Kidney (tissue), 14 donors: Measurements from ENCODE around the gene KANK2. TPM values are rescaled to one million over a fixed set of nuclear protein-coding genes. Genes with fewer than 3 reads are reported as not detected.

Source experiments
- DNase-seq, 5 donors: peaks; one replicate each; pipeline ENCODE4 v3.0.0-alpha.2; 2013 to 2020
- FAIRE-seq: peaks from 2 replicates; lab custom pipeline; 2012; peaks lifted over from hg19 to GRCh38; lab: Jason Lieb, UNC
- H3K27ac ChIP-seq, 2 donors: one replicate each; pipeline ENCODE4 v1.7.0; 2013; ENCODE audit warnings: low read depth in 2 of 2, low read length in 2 of 2, inconsistent platforms in 1 of 2
- H3K27me3 ChIP-seq: one replicate; pipeline ENCODE4 v1.7.1; 2013; ENCODE audit warnings: low read length, inconsistent platforms; ENCODE audit not compliant: control insufficient read depth, insufficient read depth
- H3K36me3 ChIP-seq, 3 donors: one replicate each; pipeline versions ENCODE4 v1.7.0 to v1.7.1; 2013; ENCODE audit warnings: low read length in 3 of 3, control low read depth in 1 of 3, inconsistent platforms in 1 of 3; ENCODE audit not compliant: insufficient read depth in 3 of 3, control insufficient read depth in 2 of 3
- H3K4me1 ChIP-seq, 3 donors: one replicate each; pipeline versions ENCODE4 v1.7.0 to v1.7.1; 2013; ENCODE audit warnings: low read length in 3 of 3, inconsistent platforms in 1 of 3, low read depth in 1 of 3; ENCODE audit not compliant: control insufficient read depth in 2 of 3, insufficient read depth in 2 of 3
- H3K4me3 ChIP-seq, 3 donors: one replicate each; pipeline versions ENCODE4 v1.7.0 to v1.8.1; 2013; ENCODE audit warnings: low read length in 3 of 3, control low read depth in 1 of 3, inconsistent platforms in 1 of 3
- H3K9ac ChIP-seq, 3 donors: one replicate each; pipeline versions ENCODE4 v1.7.0 to v1.7.1; 2013; ENCODE audit warnings: low read length in 3 of 3, control low read depth in 1 of 3, inconsistent platforms in 1 of 3
- H3K9me3 ChIP-seq, 3 donors: one replicate each; pipeline versions ENCODE4 v1.7.0 to v1.7.1; 2013; ENCODE audit warnings: low read length in 3 of 3, control low read depth in 1 of 3, inconsistent platforms in 1 of 3; ENCODE audit not compliant: control insufficient read depth in 2 of 3, insufficient read depth in 1 of 3
- CTCF ChIP-seq: IDR thresholded peaks from 3 replicates; pipeline ENCODE4 v1.5.1; 2012; ENCODE audit warnings: mild to moderate bottlenecking, moderate library complexity, borderline replicate concordance; ENCODE audit not compliant: insufficient read depth; ENCODE audit errors: extremely low read depth
- intact Hi-C: fragments of 100-400 bp; cut with DNase I; formaldehyde crosslinking; loops from one replicate; pipeline ENCODE4 v1.11.1; 2022
- polyA plus RNA-seq: library from polyadenylated mRNA; stranded (reverse); fragments of 350-450 nt; fragmentation: Illumina TruSeq; extraction: RNeasy Lipid Tissue Mini Kit (QIAGEN cat#74804); gene quantifications from one replicate; pipeline ENCODE4 v1.2.3, GENCODE V29; 2014; ENCODE audit warnings: low read depth, low replicate concordance; ENCODE audit not compliant: insufficient read depth
- total RNA-seq: library from RNA; stranded (reverse); fragmentation: NEBNext Ultra II Directional; extraction: Animal tissue kit (Norgen Biotek cat#: 25700); gene quantifications from one replicate; pipeline ENCODE4 v1.2.1, GENCODE V29; 2021
- donor health status: control.
- donor health status: control.
- donor health status: control.
- donor health status: control.
- donor health status: control.
- donor health status: DM: yes; HTN: yes; CAD: no.
- donor health status: Normal renal cell carcinoma (clear cell type).

Gene KANK2
- total and polyA plus RNA-seq, 2 donors from 2014 or later: 37.5 to 119 TPM

GRCh38 chr19:11151181-11151580, 46.2 kb downstream of the KANK2 start:
- H3K9me3 ChIP-seq: no peaks in the 10 kb centered on the region
- intact Hi-C loops: no loop called here
- H3K9ac ChIP-seq: no peak overlapping the region
- peaks cover 0 to 8% (median 6%) of the 10 kb centered on the region in 3 donors for H3K4me1 ChIP-seq
- FAIRE-seq (no peak), DNase-seq (peak in 2 of 5 donors; percentile 31 to 89)
- H3K36me3 ChIP-seq: no peaks in the 10 kb centered on the region
- TF ChIP-seq CTCF: no peak
- H3K27ac ChIP-seq: peak overlapping the region in 1 of 2 donors; percentile 57
- no peak overlapping the region for H3K4me3 ChIP-seq
- no peaks in the 10 kb centered on the region for H3K27me3 ChIP-seq

- no peak for DNase-seq
- H3K4me3 ChIP-seq: no peak overlapping the region
- intact Hi-C loops: no loop called here
- H3K27ac ChIP-seq: no peak overlapping the region
- TF ChIP-seq CTCF: no peak
- H3K9me3 ChIP-seq: no peaks in the 10 kb centered on the region
- no peaks in the 10 kb centered on the region for H3K27me3 ChIP-seq
- no peak for FAIRE-seq
- no peak overlapping the region for H3K9ac ChIP-seq
- no peaks in the 10 kb centered on the region for H3K36me3 ChIP-seq
- peaks cover 0 to 12% (median 10%) of the 10 kb centered on the region in 3 donors for H3K4me1 ChIP-seq
Observed at GRCh38 chr19:11148001-11148400, 49.3 kb downstream of the KANK2 start.

- FAIRE-seq: no peak
- DNase-seq: no peak
- no peak overlapping the region for H3K4me3 ChIP-seq
Observed at GRCh38 chr19:11145536-11145924, 51.8 kb downstream of the KANK2 start.

More at GRCh38 chr19:11145536-11145924, 51.8 kb downstream of the KANK2 start:
- no peaks in the 10 kb centered on the region for H3K27me3 ChIP-seq
- H3K4me1 ChIP-seq: peaks cover 0 to 20% (median 19%) of the 10 kb centered on the region in 3 donors
- intact Hi-C loops: no loop called here
- H3K36me3 ChIP-seq: no peaks in the 10 kb centered on the region
- H3K9ac ChIP-seq: no peak overlapping the region
- H3K27ac ChIP-seq: no peak overlapping the region
- TF ChIP-seq CTCF: no peak
- no peaks in the 10 kb centered on the region for H3K9me3 ChIP-seq
